ENCODE results near the gene LPAR1. TPM values are rescaled to one million over a fixed set of nuclear protein-coding genes. Genes with fewer than 3 reads are reported as not detected.

The LPAR1 gene, protein sequence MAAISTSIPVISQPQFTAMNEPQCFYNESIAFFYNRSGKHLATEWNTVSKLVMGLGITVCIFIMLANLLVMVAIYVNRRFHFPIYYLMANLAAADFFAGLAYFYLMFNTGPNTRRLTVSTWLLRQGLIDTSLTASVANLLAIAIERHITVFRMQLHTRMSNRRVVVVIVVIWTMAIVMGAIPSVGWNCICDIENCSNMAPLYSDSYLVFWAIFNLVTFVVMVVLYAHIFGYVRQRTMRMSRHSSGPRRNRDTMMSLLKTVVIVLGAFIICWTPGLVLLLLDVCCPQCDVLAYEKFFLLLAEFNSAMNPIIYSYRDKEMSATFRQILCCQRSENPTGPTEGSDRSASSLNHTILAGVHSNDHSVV
- total RNA-seq (10 to 100 TPM; 19.5 to 42.8 (median 35.0) TPM), polyA plus RNA-seq (14.2 TPM)
- long read RNA-seq, donor 1, partial matches to known transcripts: 3 of 50 reads
- long read RNA-seq, donor 1, other reads (novel, unspliced or antisense): 47 of 50 reads
- long read RNA-seq, donor 2, partial matches to known transcripts: 0 of 25 reads
- long read RNA-seq, donor 2, other reads (novel, unspliced or antisense): 24 of 25 reads
- long read RNA-seq, donor 3, transcript LPAR1-203 (5 exons, 3,637 nt): major isoform, 7 of 127 reads
- long read RNA-seq, donor 3, partial matches to known transcripts: 12 of 127 reads
- long read RNA-seq, donor 3, other reads (novel, unspliced or antisense): 108 of 127 reads
- long read RNA-seq, donor 4, partial matches to known transcripts: 0 of 17 reads
- long read RNA-seq, donor 4, other reads (novel, unspliced or antisense): 17 of 17 reads

DNA sequence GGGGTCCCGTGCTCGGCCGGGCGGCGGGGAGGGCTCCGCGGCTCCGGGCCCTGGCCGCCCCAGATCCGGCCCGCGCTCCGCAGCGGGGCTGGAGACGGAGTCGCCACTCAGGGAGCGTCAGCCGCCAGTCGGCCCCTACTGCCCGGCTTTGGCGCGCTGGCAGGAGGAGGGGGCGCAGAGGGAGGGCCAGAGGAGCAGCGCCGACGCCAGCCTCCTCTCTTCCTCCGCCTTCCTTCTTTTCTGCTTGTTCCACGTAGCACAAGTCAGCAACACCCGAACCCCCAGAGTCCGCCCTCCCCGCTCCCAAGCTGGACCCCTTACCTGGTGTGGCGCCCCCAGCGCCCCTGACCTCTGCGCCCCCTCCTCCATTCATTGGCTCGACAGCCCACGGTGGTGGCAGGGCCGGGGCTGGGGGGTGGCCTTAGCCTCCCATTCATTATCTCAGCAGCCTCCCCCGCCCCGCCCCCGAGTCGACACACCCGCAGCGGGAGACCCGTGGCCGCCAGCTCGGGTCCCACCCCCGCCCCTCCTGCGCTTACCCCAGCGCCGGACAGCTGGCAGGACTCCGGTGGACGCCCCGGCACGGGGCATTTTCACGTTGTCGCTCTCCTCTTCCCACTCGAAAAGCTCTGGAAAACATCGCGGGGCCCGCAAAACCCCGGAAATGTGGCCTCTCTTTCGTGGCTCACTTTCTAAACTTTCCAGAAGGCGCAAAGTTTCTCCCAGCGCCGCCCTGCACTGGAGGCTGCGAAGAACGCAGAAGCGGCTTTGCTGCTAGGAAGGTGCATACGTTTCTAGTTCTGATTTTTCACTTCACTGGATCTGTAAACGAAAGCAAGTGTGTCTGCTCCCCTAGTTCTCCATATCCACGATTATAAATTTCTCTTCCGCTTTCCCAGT is at the start of gene LPAR1:
LPAR1 (minus strand) TSS at position 140 of the 900 bp plus-strand sequence. CDS start 66,353 bp downstream, outside the sequence.
- intact Hi-C loops (cut with DNase I): no loop called here
- ATAC-seq (peak; percentile 84 to 85), DNase-seq (peak; percentile 79 to 91 (median 86))
- H3K27ac ChIP-seq (ENCODE audit: low read length): peak within 1 kb of the TSS; percentile 68
- no peaks in the 10 kb centered on the region for H3K4me1 ChIP-seq (ENCODE audit: control insufficient read depth, insufficient read depth, low read length)
- 1% methylated on average over 72 of the region's 72 CpGs for WGBS
- peak within 1 kb of the TSS; percentile 68 for H3K4me3 ChIP-seq (ENCODE audit: low read length)
- no peaks in the 10 kb centered on the region for H3K9me3 ChIP-seq (ENCODE audit: control insufficient read depth, low read length)
- H3K27me3 ChIP-seq (ENCODE audit: control insufficient read depth, insufficient read depth): no peaks in the 10 kb centered on the region

DNA sequence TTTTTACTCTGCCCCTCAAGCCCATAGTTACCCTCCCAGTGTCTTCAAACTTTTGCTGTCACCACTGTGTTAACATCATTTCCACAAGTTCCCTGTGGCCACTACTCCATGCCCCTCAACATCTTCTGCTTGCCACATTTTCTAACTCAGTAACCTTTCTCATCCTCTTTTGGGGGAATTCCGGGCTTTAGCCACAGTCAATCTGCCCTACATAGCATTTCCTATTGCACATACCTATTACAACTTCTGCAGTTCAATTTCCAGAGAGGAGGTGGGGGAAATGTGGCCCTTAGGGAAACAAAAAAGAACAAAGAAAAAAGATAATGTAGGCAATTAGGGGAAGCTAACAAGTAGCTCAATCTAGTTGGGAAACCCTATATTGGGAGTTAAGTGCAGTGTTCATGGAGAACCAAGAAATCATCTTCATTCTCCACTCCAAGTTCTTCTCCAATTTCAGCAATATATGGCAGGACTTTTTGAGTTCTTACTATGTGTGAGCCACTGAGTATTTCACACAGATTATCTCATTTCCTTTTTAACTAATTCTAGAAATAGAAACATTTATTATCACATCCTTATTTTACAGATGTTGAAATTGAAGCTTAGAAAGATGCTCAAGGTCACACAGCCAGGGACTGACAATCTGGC is 40.2 kb upstream of the LPAR1 start:
- no peaks in the 10 kb centered on the region for H3K27me3 ChIP-seq (ENCODE audit: control insufficient read depth, insufficient read depth)
- no peak for ATAC-seq
- H3K27ac ChIP-seq (ENCODE audit: low read length): no peak overlapping the region
- H3K9me3 ChIP-seq (ENCODE audit: control insufficient read depth, low read length): no peaks in the 10 kb centered on the region
- DNase-seq: no peak
- no peak overlapping the region for H3K4me3 ChIP-seq (ENCODE audit: low read length)
- WGBS: 70% methylated on average over 1 of the region's 1 CpG
- no peaks in the 10 kb centered on the region for H3K4me1 ChIP-seq (ENCODE audit: control insufficient read depth, insufficient read depth, low read length)
- intact Hi-C loops (cut with DNase I): no loop called here

DNA sequence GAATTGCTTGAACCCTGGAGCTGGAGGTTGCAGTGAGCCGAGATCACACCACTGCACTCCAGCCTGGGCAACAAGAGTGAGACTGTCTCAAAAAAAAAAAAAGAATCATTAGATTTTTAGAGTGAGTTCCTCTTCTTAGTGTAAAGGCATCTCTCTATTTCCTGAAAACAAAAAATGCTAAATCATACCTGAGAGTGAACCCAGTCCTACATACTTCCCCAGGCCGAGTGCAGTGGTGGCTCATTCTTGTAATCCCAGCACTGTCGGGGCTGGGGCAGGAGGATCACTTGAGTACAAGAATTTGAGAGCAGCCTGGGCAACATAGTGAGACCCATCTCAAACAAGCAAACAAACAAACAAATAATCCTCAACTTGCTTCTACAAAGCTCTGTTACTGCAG is 38.2 kb upstream of the LPAR1 start:
- no peaks in the 10 kb centered on the region for H3K27me3 ChIP-seq (ENCODE audit: control insufficient read depth, insufficient read depth)
- ATAC-seq (no peak), DNase-seq (no peak)
- H3K27ac ChIP-seq (ENCODE audit: low read length): no peak overlapping the region
- H3K9me3 ChIP-seq (ENCODE audit: control insufficient read depth, low read length): no peaks in the 10 kb centered on the region
- intact Hi-C loops (cut with DNase I): no loop called here
- no peaks in the 10 kb centered on the region for H3K4me1 ChIP-seq (ENCODE audit: control insufficient read depth, insufficient read depth, low read length)
- no peak overlapping the region for H3K4me3 ChIP-seq (ENCODE audit: low read length)
- 81% methylated on average over 3 of the region's 3 CpGs for WGBS

DNA sequence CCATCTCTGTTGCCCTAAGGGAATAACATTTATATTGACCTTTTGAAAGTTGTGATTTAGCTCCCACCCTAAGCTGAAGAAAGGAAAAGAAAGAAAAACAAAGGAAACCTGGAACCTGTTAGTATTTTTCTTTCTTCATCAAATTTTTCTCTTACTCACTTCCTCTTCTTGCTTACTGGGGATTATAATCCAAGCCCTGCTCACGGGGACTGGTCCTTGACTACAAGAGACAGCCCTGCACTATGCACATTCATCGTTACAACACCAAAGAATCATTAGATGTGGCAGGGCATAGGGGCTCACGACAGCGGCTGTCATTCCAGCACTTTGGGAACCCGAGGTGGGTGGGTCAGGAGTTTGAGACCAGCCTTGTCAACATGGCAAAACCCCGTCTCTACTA is 37.8 kb upstream of the LPAR1 start:
- intact Hi-C loops (cut with DNase I): no loop called here
- Histone ChIP-seq H3K4me1 (ENCODE audit: control insufficient read depth, insufficient read depth, low read length) (no peaks in the 10 kb centered on the region), H3K27me3 (ENCODE audit: control insufficient read depth, insufficient read depth) (no peaks in the 10 kb centered on the region), H3K9me3 (ENCODE audit: control insufficient read depth, low read length) (no peaks in the 10 kb centered on the region), H3K4me3 (ENCODE audit: low read length) (no peak overlapping the region), H3K27ac (ENCODE audit: low read length) (no peak overlapping the region)
- DNase-seq: no peak
- WGBS: 84% methylated on average over 6 of the region's 6 CpGs
- ATAC-seq: no peak

DNA sequence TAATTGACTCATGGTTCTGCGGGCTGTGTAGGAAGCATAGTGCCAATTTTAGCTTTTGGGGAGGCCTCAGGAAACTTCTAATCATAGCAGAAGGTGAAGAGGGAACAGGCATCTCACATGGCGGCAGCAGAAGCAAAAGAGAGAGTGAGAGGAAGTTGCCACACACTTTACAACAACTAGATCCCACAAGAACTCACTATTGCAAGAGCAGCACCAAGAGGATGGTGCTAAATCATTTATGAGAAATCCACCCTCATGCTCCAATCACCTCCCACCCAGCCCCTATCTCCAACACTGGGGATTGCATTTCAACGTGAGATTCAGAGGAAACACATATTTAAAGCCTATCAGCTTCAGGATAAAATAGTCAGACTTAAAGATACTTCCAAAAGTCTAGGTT is 36.1 kb upstream of the LPAR1 start:
- WGBS: 58% methylated on average over 3 of the region's 3 CpGs
- intact Hi-C loops (cut with DNase I): no loop called here
- no peak for ATAC-seq

DNA sequence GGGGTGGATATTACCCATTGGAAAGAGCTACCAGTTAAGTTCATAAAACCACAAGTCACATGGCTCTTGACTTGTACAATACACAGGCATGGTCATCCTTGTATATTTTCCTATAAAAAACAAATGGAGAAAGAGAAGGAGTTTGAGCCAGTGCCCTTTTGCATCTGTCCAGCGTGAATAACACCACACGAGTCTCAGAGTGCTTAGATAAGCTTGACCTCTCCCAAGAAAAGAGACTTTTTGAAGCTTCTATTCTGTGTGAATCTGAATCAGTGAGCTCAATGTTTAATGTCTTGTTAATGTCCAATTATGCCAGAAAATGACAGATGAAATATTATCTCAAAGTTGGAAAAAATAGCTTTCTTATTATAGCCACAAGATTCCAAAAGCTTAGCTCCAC is 30.9 kb upstream of the LPAR1 start:
- Histone ChIP-seq H3K9me3 (ENCODE audit: control insufficient read depth, low read length) (no peaks in the 10 kb centered on the region), H3K27me3 (ENCODE audit: control insufficient read depth, insufficient read depth) (no peaks in the 10 kb centered on the region), H3K4me3 (ENCODE audit: low read length) (no peak overlapping the region), H3K4me1 (ENCODE audit: control insufficient read depth, insufficient read depth, low read length) (peaks cover 2% of the 10 kb centered on the region), H3K27ac (ENCODE audit: low read length) (peak overlapping the region; percentile 64)
- no peak for ATAC-seq
- WGBS: 36% methylated on average over 2 of the region's 2 CpGs
- DNase-seq: no peak
- intact Hi-C loops (cut with DNase I): no loop called here

More for the DNA sequence above, 36.1 kb upstream of the LPAR1 start:
- no peak overlapping the region for H3K4me3 ChIP-seq (ENCODE audit: low read length)
- H3K4me1 ChIP-seq (ENCODE audit: control insufficient read depth, insufficient read depth, low read length): no peaks in the 10 kb centered on the region
- DNase-seq: no peak
- H3K27ac ChIP-seq (ENCODE audit: low read length): no peak overlapping the region
- H3K9me3 ChIP-seq (ENCODE audit: control insufficient read depth, low read length): no peaks in the 10 kb centered on the region
- no peaks in the 10 kb centered on the region for H3K27me3 ChIP-seq (ENCODE audit: control insufficient read depth, insufficient read depth)

DNA sequence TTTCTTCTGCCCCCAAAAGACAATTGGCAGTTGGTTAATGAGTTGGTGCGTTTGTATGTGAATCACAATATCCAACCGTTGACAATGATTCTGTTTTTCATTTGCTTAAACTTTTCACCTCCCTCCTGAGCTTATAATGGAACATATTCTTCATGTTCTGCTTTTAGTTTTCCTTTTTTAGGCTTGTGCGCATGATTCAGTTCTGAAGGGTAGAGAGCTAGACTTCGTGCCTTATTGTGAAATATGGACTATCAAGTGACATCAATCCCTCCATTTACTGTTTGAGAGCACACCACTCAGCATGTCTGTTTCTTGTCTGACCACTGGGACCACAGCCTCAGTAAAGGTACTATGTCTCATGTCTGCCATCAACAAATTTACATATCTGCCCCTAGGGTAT is 30.5 kb upstream of the LPAR1 start:
- DNase-seq: no peak
- WGBS: 62% methylated on average over 4 of the region's 4 CpGs
- Histone ChIP-seq H3K9me3 (ENCODE audit: control insufficient read depth, low read length) (no peaks in the 10 kb centered on the region), H3K4me1 (ENCODE audit: control insufficient read depth, insufficient read depth, low read length) (peaks cover 2% of the 10 kb centered on the region), H3K27me3 (ENCODE audit: control insufficient read depth, insufficient read depth) (no peaks in the 10 kb centered on the region), H3K27ac (ENCODE audit: low read length) (peak overlapping the region; percentile 64), H3K4me3 (ENCODE audit: low read length) (no peak overlapping the region)
- intact Hi-C loops (cut with DNase I): no loop called here
- peak in 1 of 2 donors; percentile 64 for ATAC-seq

DNA sequence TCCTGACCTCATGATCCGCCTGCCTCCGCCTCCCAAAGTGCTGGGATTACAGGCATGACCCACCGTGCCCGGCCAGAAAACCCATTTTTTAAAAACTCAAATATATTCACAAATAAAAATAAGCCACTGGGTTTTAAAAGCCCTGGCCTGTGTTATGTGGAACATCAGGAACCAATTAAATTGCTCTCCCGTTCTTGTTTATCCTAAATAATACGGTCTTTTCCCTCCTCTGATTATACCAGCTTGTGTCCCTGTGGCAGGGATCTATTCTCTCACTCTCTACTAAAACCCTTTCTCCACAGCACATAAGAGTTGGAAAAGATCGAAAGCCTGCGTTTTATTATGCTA is 30.1 kb upstream of the LPAR1 start:
- ATAC-seq (no peak), DNase-seq (no peak)
- H3K27me3 ChIP-seq (ENCODE audit: control insufficient read depth, insufficient read depth): no peaks in the 10 kb centered on the region
- intact Hi-C loops (cut with DNase I): no loop called here
- H3K4me1 ChIP-seq (ENCODE audit: control insufficient read depth, insufficient read depth, low read length): peaks cover 2% of the 10 kb centered on the region
- no peaks in the 10 kb centered on the region for H3K9me3 ChIP-seq (ENCODE audit: control insufficient read depth, low read length)
- no peak overlapping the region for H3K4me3 ChIP-seq (ENCODE audit: low read length)
- H3K27ac ChIP-seq (ENCODE audit: low read length): no peak overlapping the region
- WGBS: 78% methylated on average over 8 of the region's 8 CpGs

DNA sequence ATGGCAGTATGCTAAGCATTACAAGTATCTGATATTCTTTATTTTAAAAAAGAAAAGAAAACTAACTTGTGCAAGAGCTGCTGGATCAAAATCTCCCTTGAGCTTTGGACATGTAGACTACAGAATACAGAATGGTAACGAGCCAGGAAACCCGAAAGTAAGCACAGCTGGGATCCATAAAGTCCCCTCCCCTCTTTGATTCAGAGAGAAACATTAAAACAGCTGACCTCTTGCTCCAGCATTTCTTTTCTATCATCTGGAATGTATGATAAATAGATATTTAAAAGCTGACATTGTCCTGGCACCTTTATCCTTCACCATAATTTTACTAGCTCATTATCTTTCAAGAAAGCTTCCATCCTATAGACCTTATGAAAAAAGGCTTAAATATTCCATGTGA is 28.2 kb upstream of the LPAR1 start:
- WGBS: 50% methylated on average over 2 of the region's 2 CpGs

DNA sequence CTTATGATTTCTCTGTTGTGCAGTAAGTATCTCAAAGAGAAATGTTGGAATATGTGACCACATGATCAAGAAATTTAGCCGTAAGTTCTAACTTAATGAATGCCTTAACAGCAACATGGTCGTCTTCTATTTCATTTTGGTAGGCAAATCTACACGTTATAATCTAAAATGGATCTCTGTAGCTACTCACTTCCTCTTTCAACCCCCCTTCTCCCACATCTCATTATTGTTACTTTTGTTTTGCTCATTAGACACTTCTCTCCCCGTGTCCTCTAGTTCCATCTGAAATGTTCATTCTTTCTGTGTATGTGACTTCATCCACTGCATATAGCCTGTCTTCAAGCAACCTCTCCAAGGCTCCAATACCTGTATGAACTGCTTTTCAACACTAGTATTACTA is 27.1 kb upstream of the LPAR1 start:
- ATAC-seq (no peak), DNase-seq (no peak)
- Histone ChIP-seq H3K9me3 (ENCODE audit: control insufficient read depth, low read length) (no peaks in the 10 kb centered on the region), H3K4me3 (ENCODE audit: low read length) (no peak overlapping the region), H3K27ac (ENCODE audit: low read length) (no peak overlapping the region), H3K4me1 (ENCODE audit: control insufficient read depth, insufficient read depth, low read length) (peaks cover 2% of the 10 kb centered on the region), H3K27me3 (ENCODE audit: control insufficient read depth, insufficient read depth) (no peaks in the 10 kb centered on the region)
- 73% methylated on average over 4 of the region's 4 CpGs for WGBS
- intact Hi-C loops (cut with DNase I): no loop called here

More for the DNA sequence above, 28.2 kb upstream of the LPAR1 start:
- no peaks in the 10 kb centered on the region for H3K9me3 ChIP-seq (ENCODE audit: control insufficient read depth, low read length)
- ATAC-seq: peak; percentile 44 to 80
- H3K4me3 ChIP-seq (ENCODE audit: low read length): no peak overlapping the region
- H3K27ac ChIP-seq (ENCODE audit: low read length): peak overlapping the region; percentile 81
- intact Hi-C loops (cut with DNase I): no loop called here
- H3K27me3 ChIP-seq (ENCODE audit: control insufficient read depth, insufficient read depth): no peaks in the 10 kb centered on the region
- DNase-seq: peak in 1 of 3 donors; percentile 33
- peaks cover 2% of the 10 kb centered on the region for H3K4me1 ChIP-seq (ENCODE audit: control insufficient read depth, insufficient read depth, low read length)
